Measurements from ENCODE around the gene FIGN.

DNA sequence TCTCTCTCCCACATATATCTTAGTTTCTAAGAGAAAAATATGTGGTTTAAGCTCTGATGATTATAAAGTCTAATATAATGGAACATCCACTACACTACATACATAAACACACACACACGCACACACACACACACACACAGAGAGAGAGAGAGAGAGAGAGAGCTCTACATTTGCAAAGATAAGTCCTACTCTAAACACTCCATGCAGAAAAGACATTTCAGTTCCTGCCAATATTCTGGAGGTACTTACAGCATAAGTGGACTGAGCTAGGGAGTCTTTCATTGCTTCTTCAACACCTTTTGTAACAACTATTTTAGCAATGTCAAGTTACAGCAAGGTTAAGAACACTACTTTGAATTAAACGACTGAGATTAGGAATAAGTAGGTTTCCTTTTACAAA is 80.1 kb downstream of the FIGN start:
- TF ChIP-seq ZNF274 (IDR thresholded peaks at IDR 0.05; ENCODE audit: low read depth, low read length) (no peak), SUZ12 (IDR thresholded peaks at IDR 0.05; ENCODE audit: extremely low read depth, insufficient read depth, insufficient read length) (no peak)

Data from NT2/D1 (cell line).